ENCODE results near the gene DOK5.

The DOK5 gene

DNA sequence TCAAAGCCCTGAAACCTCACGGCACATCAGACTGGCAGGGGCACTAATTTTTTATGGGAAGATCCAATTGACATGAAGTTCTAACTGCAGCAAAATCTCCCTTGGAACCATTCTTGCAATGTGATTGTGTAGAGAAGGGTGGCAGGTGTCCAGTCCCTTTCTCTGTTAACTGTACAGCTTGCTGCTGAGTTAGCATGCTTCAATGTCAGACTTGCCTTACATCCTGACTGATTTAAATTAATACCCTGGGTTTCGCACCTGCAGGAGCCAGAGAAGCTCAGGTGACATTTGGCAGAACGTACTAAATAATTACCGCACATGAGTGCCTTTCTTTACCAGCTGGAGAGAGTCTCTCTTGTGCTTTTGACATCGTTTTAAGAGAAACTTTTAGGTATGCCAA is 123.0 kb downstream of the DOK5 start:
- H3K9ac ChIP-seq (ENCODE audit: low read length): no peak overlapping the region
- DNase-seq (ENCODE audit: low read depth): no peak
- no peak overlapping the region for H3K4me3 ChIP-seq (ENCODE audit: low read length)
- H3K9me3 ChIP-seq (ENCODE audit: control insufficient read depth, low read length): peaks cover 6% of the 10 kb centered on the region
- H3K36me3 ChIP-seq (ENCODE audit: control insufficient read depth, insufficient read depth, low read length, severe bottlenecking): no peaks in the 10 kb centered on the region
- no peaks in the 10 kb centered on the region for H3K4me1 ChIP-seq (ENCODE audit: control insufficient read depth, insufficient read depth, low read length)
- H3K27me3 ChIP-seq (replicated peaks; ENCODE audit: control insufficient read depth, insufficient read depth, low read length): no peaks in the 10 kb centered on the region

DNA sequence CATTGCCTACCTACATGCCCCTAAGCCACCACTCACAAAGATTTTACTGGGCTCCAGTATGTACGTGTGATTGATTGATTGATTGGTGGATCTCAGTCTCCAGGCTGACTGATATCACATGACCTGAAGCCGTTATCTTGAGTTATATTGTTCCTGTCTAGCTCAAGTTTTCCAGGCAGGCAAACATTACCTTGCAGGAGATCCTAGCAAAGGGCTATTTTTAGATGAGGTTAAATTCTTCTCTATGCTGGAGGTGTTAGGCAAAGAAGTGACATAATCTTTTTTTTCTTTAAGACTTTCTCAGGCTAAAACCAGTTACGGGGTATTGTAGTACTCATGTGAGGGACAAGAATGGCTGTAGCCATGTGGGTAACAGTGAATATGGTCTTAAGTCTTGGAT is 125.2 kb downstream of the DOK5 start:
- Histone ChIP-seq H3K4me1 (ENCODE audit: control insufficient read depth, insufficient read depth, low read length) (no peaks in the 10 kb centered on the region), H3K36me3 (ENCODE audit: control insufficient read depth, insufficient read depth, low read length, severe bottlenecking) (no peaks in the 10 kb centered on the region), H3K27me3 (replicated peaks; ENCODE audit: control insufficient read depth, insufficient read depth, low read length) (no peaks in the 10 kb centered on the region), H3K4me3 (ENCODE audit: low read length) (no peak overlapping the region), H3K9ac (ENCODE audit: low read length) (no peak overlapping the region), H3K9me3 (ENCODE audit: control insufficient read depth, low read length) (peaks cover 6% of the 10 kb centered on the region)
- no peak for DNase-seq (ENCODE audit: low read depth)

DNA sequence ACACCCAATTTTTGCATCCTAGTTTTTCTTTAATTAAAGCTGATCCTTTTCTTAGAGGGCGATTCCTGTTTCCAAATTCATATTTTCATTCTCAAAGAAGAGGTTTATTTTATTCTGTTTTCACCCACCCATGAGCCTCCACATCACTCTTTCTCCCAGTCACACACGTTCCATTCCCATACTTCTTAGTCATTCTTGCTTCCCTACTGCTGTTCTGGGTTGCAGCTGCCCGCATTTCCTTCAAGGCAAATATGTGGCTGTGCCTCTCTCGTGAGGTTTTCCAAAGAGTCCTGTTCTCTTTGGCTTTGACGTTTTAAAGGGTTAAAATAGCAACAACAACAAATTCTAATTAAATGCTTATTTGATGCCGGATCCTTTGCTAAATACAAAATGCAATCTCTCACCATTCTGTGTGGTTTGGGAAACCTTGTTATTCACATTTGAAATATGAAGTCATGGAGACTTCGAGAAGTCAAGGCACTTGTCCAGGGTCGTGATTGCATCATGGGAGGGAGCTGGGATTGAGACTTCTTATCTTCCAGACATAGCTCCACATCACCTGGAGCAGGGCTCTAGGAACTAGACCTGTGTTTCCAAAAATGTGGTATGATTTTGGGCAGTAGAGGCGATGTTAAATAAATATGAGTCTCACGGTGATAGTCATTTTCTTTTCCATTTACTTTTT is 126.6 kb downstream of the DOK5 start:
- H3K36me3 ChIP-seq (ENCODE audit: control insufficient read depth, insufficient read depth, low read length, severe bottlenecking): no peaks in the 10 kb centered on the region
- peaks cover 6% of the 10 kb centered on the region for H3K9me3 ChIP-seq (ENCODE audit: control insufficient read depth, low read length)
- no peaks in the 10 kb centered on the region for H3K27me3 ChIP-seq (replicated peaks; ENCODE audit: control insufficient read depth, insufficient read depth, low read length)
- H3K9ac ChIP-seq (ENCODE audit: low read length): no peak overlapping the region
- DNase-seq (ENCODE audit: low read depth): no peak
- H3K4me1 ChIP-seq (ENCODE audit: control insufficient read depth, insufficient read depth, low read length): no peaks in the 10 kb centered on the region
- no peak overlapping the region for H3K4me3 ChIP-seq (ENCODE audit: low read length)

DNA sequence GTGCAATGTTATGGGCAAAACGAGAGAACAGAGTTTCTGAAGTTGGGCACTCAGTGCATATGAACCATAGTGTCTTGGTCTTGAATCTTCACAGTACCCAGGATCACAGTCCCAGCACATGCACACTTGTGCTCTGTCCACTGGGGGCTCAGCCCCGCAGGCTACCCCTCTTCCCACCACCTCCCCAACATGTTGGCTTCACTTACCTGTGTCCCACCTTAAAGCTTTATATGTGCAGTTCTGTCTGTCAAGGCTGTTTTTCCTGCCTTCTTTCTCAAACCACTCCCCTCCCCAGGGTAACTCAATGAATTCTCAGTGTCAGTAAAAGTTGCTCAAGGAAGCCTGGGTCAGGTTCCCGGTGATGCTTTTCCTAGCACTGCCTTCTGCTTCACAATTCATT is 129.9 kb downstream of the DOK5 start:
- Histone ChIP-seq H3K9ac (ENCODE audit: low read length) (no peak overlapping the region), H3K4me1 (ENCODE audit: control insufficient read depth, insufficient read depth, low read length) (no peaks in the 10 kb centered on the region), H3K4me3 (ENCODE audit: low read length) (no peak overlapping the region)

DNA sequence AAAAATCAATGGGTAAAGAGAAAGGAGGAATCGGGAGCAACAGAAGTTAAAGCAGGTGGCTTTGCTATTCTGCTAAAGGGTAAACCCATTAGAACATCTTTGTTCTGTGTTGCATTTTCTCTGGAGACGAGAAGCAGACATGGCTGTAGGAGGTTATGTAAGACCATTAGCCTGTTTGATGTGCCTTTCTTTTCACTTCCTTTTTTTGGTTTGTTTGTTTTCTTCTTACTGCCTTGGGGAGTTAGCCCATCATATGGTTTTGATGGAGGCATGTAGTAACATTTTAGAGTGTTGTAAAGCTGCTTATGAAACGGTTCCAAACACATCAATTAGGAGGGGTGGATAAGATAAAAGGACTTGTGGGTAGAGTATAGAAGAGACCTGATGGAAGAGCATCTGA is 131.0 kb downstream of the DOK5 start:
- no peaks in the 10 kb centered on the region for H3K27me3 ChIP-seq (replicated peaks; ENCODE audit: control insufficient read depth, insufficient read depth, low read length)
- H3K4me1 ChIP-seq (ENCODE audit: control insufficient read depth, insufficient read depth, low read length): no peaks in the 10 kb centered on the region
- peak; percentile 5 for DNase-seq (ENCODE audit: low read depth)
- H3K9ac ChIP-seq (ENCODE audit: low read length): no peak overlapping the region
- H3K36me3 ChIP-seq (ENCODE audit: control insufficient read depth, insufficient read depth, low read length, severe bottlenecking): no peaks in the 10 kb centered on the region
- no peaks in the 10 kb centered on the region for H3K9me3 ChIP-seq (ENCODE audit: control insufficient read depth, low read length)
- H3K4me3 ChIP-seq (ENCODE audit: low read length): no peak overlapping the region

More for the DNA sequence above, 129.9 kb downstream of the DOK5 start:
- Histone ChIP-seq H3K36me3 (ENCODE audit: control insufficient read depth, insufficient read depth, low read length, severe bottlenecking) (no peaks in the 10 kb centered on the region), H3K27me3 (replicated peaks; ENCODE audit: control insufficient read depth, insufficient read depth, low read length) (no peaks in the 10 kb centered on the region), H3K9me3 (ENCODE audit: control insufficient read depth, low read length) (peaks cover 2% of the 10 kb centered on the region)
- DNase-seq (ENCODE audit: low read depth): no peak

DNA sequence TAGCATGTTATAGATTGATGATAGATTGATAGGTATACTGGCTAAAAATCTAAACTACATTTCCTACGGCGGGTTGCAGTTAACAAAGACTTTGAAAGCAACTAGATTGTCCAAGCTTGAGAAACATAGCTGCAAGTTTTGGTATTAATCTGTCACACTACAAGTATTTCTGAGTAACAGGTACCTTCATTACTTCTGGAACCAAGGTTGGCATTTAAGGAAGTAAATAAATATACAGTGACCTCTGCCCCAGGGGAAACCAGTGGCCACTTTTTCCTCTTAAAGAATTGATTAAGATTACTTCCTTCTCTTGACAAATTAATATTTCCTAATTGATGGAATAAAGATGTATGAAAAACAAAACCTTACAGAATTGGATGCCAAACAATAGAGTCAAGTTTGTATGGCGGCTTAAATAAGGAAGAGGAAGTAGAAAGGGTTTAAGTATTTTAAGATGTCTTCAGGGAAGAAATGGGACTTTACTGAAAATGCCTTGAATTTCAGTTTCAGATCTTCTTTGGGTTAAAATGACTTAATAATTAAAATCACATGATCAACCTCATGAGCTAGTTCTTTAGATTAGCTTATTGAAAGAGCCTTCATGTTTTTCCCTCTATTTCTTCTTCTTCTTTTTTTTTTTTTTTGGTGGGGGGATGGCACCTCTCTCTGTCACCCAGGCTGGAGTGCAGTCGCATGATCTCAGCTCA is 132.8 kb downstream of the DOK5 start:
- no peak for DNase-seq (ENCODE audit: low read depth)

DNA sequence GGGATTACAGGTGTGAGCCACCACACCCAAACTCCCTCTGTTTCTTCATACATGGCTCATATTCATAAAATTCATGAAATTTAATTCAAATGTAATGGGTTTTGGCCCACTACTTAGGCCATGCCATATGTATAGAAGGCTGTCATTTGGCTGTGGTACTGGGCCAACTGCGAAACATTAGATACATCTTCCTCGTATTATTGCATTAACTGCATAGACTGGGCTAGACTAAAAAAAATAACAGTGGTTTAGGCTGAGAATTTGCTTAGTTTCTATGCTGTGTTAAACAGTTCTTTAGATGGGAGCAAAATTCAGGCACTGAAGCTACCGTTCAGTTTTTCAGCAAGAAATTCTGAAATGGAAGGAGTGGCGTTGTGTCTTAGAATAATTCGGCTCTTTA is 133.6 kb downstream of the DOK5 start:
- Histone ChIP-seq H3K27me3 (replicated peaks; ENCODE audit: control insufficient read depth, insufficient read depth, low read length) (no peaks in the 10 kb centered on the region), H3K36me3 (ENCODE audit: control insufficient read depth, insufficient read depth, low read length, severe bottlenecking) (no peaks in the 10 kb centered on the region), H3K9me3 (ENCODE audit: control insufficient read depth, low read length) (no peaks in the 10 kb centered on the region), H3K4me3 (ENCODE audit: low read length) (no peak overlapping the region), H3K4me1 (ENCODE audit: control insufficient read depth, insufficient read depth, low read length) (no peaks in the 10 kb centered on the region), H3K9ac (ENCODE audit: low read length) (no peak overlapping the region)
- no peak for DNase-seq (ENCODE audit: low read depth)

More for the DNA sequence above, 132.8 kb downstream of the DOK5 start:
- Histone ChIP-seq H3K27me3 (replicated peaks; ENCODE audit: control insufficient read depth, insufficient read depth, low read length) (no peaks in the 10 kb centered on the region), H3K4me1 (ENCODE audit: control insufficient read depth, insufficient read depth, low read length) (no peaks in the 10 kb centered on the region), H3K4me3 (ENCODE audit: low read length) (no peak overlapping the region), H3K9me3 (ENCODE audit: control insufficient read depth, low read length) (no peaks in the 10 kb centered on the region), H3K36me3 (ENCODE audit: control insufficient read depth, insufficient read depth, low read length, severe bottlenecking) (no peaks in the 10 kb centered on the region), H3K9ac (ENCODE audit: low read length) (no peak overlapping the region)

DNA sequence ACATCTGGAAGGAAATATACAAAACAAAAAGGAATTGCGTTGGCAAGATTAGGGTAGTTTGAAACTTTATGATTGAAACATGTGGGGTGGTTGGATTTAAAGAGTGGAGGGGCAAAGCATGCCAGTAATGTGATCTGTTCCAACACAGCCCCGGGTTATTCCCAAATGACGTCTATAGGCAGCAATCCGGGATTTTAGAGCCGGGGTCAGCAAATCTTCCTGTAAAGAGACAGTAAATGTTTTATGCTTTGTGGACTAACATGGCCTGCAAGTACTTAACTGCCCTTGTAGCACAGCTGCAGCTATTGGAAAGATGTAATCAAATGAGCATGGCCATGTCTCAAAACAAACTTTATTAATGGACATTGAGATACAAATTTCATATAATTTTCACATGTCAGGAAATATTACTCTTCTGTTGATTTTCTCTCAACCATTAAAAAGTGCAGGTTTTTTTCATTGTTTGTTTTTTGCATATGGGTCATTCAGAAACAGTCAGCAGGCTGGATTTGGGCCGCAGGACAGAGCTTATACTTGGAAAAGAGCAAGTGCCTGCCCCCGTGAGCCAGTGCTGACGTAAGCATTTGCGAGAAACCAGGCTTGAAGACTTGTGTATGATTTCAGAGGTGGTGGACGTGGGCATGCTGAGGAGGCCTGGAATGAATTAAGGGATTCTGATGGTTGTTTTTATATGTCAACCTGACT is 136.5 kb downstream of the DOK5 start:
- H3K9me3 ChIP-seq (ENCODE audit: control insufficient read depth, low read length): no peaks in the 10 kb centered on the region
- H3K9ac ChIP-seq (ENCODE audit: low read length): no peak overlapping the region
- no peaks in the 10 kb centered on the region for H3K36me3 ChIP-seq (ENCODE audit: control insufficient read depth, insufficient read depth, low read length, severe bottlenecking)
- no peak overlapping the region for H3K4me3 ChIP-seq (ENCODE audit: low read length)
- no peaks in the 10 kb centered on the region for H3K27me3 ChIP-seq (replicated peaks; ENCODE audit: control insufficient read depth, insufficient read depth, low read length)
- no peaks in the 10 kb centered on the region for H3K4me1 ChIP-seq (ENCODE audit: control insufficient read depth, insufficient read depth, low read length)
- no peak for DNase-seq (ENCODE audit: low read depth)

DNA sequence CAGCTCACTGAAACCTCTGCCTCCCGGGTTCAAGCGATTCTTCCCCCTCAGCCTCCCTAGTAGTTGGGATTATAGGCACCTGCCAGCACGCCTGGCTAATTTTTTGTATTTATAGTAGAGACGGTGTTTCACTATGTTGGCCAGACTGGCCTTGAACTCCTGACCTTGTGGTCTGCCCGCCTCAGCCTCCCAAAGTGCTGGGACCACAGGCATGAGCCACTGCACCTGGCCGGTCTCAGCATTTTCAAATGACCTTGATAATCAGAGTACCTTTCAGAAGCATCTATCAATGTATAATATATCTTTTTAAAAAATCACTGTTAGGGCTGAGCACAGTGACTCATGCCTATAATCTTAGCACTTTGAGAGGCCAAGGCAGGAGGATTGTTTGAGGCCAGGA is 143.0 kb downstream of the DOK5 start:
- Histone ChIP-seq H3K4me1 (ENCODE audit: control insufficient read depth, insufficient read depth, low read length) (peaks cover 9% of the 10 kb centered on the region), H3K9ac (ENCODE audit: low read length) (no peak overlapping the region), H3K9me3 (ENCODE audit: control insufficient read depth, low read length) (no peaks in the 10 kb centered on the region), H3K4me3 (ENCODE audit: low read length) (no peak overlapping the region), H3K27me3 (replicated peaks; ENCODE audit: control insufficient read depth, insufficient read depth, low read length) (no peaks in the 10 kb centered on the region), H3K36me3 (ENCODE audit: control insufficient read depth, insufficient read depth, low read length, severe bottlenecking) (no peaks in the 10 kb centered on the region)
- no peak for DNase-seq (ENCODE audit: low read depth)

DNA sequence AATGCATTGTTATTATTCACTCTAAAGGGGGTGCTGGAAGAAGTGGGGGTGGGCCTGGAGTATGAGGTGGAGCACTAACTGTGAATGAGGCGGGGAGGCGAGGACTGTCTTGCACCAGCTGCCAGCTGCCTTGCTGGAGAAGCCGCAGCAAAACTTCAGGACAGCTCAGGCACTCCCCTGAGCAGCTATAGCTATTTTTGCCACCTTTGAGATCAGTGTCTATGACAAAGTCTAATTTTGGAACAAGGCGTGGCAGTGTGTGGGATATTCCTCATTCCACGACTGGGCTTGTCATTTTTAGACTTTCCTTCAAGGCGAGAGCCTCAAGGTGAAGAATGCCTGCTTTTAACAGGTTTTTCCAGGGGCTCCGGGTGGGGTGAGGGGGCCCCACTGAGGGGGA is 143.8 kb downstream of the DOK5 start:
- Histone ChIP-seq H3K9ac (ENCODE audit: low read length) (no peak overlapping the region), H3K9me3 (ENCODE audit: control insufficient read depth, low read length) (no peaks in the 10 kb centered on the region), H3K4me1 (ENCODE audit: control insufficient read depth, insufficient read depth, low read length) (peaks cover 9% of the 10 kb centered on the region), H3K27me3 (replicated peaks; ENCODE audit: control insufficient read depth, insufficient read depth, low read length) (no peaks in the 10 kb centered on the region), H3K36me3 (ENCODE audit: control insufficient read depth, insufficient read depth, low read length, severe bottlenecking) (no peaks in the 10 kb centered on the region), H3K4me3 (ENCODE audit: low read length) (no peak overlapping the region)
- DNase-seq (ENCODE audit: low read depth): peak; percentile 12

DNA sequence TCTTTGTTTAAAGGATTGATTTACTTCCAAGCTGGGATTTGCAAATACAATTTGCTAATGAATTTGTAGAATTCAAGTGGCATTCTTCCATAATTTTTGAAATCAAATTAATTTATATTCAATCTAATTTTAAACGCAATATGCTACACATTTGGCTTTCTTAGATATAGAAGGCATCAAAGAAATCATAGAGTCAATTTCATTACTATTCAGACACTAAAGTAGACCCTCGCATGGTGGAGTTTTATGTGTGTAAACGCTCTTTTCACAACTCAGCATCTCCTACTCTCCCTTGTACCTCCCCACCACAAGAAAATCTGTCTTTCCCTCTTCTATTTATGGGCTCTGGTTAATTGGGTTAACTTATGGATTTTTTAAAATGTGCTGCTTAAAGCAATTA is 144.3 kb downstream of the DOK5 start:
- H3K27me3 ChIP-seq (replicated peaks; ENCODE audit: control insufficient read depth, insufficient read depth, low read length): no peaks in the 10 kb centered on the region
- H3K4me3 ChIP-seq (ENCODE audit: low read length): no peak overlapping the region
- H3K9me3 ChIP-seq (ENCODE audit: control insufficient read depth, low read length): no peaks in the 10 kb centered on the region
- no peak overlapping the region for H3K9ac ChIP-seq (ENCODE audit: low read length)
- H3K4me1 ChIP-seq (ENCODE audit: control insufficient read depth, insufficient read depth, low read length): peaks cover 9% of the 10 kb centered on the region
- no peaks in the 10 kb centered on the region for H3K36me3 ChIP-seq (ENCODE audit: control insufficient read depth, insufficient read depth, low read length, severe bottlenecking)
- no peak for DNase-seq (ENCODE audit: low read depth)
